GM12874 (cell line): Measurements from ENCODE around the gene FAM168A.

Source experiments
- TF ChIP-seq, protein P1 (sequence below): IDR thresholded peaks from 2 replicates; pipeline ENCODE4 v1.5.1; 2011; ENCODE audit warnings: low read depth, mild to moderate bottlenecking, control low read depth, low read length, moderate library complexity; ENCODE audit not compliant: insufficient read depth

FAM168A gene

GRCh38 chr11:73565804-73566203, 32.1 kb downstream of the FAM168A start:
- TF ChIP-seq, protein P1, sequence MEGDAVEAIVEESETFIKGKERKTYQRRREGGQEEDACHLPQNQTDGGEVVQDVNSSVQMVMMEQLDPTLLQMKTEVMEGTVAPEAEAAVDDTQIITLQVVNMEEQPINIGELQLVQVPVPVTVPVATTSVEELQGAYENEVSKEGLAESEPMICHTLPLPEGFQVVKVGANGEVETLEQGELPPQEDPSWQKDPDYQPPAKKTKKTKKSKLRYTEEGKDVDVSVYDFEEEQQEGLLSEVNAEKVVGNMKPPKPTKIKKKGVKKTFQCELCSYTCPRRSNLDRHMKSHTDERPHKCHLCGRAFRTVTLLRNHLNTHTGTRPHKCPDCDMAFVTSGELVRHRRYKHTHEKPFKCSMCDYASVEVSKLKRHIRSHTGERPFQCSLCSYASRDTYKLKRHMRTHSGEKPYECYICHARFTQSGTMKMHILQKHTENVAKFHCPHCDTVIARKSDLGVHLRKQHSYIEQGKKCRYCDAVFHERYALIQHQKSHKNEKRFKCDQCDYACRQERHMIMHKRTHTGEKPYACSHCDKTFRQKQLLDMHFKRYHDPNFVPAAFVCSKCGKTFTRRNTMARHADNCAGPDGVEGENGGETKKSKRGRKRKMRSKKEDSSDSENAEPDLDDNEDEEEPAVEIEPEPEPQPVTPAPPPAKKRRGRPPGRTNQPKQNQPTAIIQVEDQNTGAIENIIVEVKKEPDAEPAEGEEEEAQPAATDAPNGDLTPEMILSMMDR: no peak

DNA sequence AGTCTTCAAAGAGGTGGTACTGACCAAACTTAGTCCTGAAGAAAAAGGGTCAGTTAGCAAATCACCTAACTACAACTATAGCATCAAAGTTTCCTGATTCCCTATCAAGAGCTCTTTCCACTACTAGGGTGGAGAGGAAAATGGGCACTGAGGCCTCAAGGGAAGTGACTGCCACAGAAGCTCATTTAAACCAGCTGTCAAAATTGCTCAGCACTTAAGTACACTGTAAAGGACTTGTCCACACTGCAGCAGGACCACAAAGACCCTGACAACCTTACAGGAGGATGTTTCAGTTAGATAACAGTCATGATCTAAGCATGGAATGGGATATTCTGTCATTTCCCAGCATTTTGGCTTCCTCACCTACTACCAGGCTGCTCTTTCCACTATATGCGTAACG, 33.0 kb downstream of the FAM168A start:
- TF ChIP-seq, protein P1: no peak

GRCh38 chr11:73563539-73564200, 34.2 kb downstream of the FAM168A start:
- TF ChIP-seq, protein P1: no peak

DNA sequence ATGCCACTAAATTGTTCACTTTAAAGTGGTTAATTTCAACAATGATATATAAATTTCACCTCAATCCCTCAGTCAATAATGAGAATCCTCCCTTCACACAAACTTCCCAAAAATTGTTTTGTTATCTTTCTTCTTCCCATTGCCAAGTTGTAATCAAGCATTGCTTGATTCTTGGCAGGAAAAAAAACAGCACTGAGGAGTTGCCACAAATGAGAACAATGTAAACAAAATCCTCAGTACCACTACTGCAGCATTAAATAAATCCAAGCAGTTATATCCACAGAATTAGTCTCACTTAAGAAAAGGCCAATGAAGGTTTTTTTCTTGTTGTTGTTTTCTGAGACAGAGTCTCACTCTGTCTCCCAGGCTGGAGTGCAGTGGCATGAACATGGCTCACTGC, 38.2 kb downstream of the FAM168A start:
- TF ChIP-seq, protein P1: no peak

DNA sequence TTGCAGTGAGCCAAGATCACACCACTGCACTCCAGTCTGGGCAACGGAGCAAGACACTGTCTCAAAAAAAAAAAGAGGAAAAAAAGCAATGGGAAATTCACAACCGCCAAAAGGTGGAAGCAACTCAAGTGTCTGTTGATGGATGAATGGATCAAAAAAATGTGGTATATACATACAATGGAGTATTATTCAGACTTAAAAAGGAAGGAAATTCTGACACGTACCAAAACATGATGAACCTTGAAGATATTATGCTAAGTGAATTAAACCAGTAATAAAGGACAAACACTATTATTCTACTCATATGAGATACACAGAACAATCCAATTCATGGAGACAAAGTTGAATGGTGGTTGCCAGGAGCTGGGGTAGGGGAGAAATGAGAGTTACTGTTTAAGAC, 40.9 kb downstream of the FAM168A start:
- TF ChIP-seq, protein P1: no peak

- TF ChIP-seq, protein P1: no peak
Observed at GRCh38 chr11:73555615-73556014, 42.3 kb downstream of the FAM168A start.

DNA sequence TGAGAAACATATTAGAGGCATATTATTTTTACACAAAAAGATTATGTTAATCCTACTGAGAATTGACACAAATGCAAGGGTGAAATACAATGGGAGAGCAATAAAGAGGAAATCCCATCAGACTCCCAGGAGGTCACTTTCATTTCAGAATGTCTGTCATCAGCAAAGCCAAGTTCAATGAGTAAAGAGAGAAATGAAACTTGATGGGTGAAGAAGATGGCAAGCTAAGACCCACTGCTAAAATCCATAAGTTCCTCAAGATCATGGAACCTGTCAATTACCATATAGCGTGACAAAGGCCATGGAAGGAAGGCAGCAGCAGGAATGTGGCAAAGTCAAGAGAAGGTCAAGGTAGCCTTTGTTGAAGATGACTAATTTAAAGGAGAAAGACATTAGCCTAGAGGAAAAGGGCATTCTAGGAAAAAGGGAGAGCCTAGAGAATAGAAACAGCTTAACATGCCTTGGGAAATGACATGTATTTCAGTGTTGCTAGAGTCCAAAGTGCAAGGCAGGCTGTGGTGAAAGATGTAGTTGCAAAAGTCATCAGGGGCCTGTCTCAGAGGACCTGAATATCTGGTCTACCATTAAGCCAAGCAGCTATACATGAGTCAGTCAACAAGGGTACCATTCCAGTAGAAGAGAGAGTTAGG, 43.1 kb downstream of the FAM168A start:
- TF ChIP-seq, protein P1: no peak
